Gastroesophageal sphincter (tissue), 4 donors: ENCODE results near the gene VPREB1. TPM values are rescaled to one million over a fixed set of nuclear protein-coding genes. Genes with fewer than 3 reads are reported as not detected.

Experiments
- ATAC-seq: fragments of 150-250 bp; one replicate; pipeline ENCODE4 v1.9.1; 2016; ENCODE audit warnings: mild to moderate bottlenecking, moderate library complexity
- H3K27ac ChIP-seq, 4 donors: fragments of 200-600 bp; sonication (generic) in 3 of 4; 1 replicate in 3 of 4; 2 replicates in 1 of 4; pipeline ENCODE4 v1.5.1; 2016 to 2019
- H3K27me3 ChIP-seq: fragments of 200-600 bp; sonication (generic); one replicate; pipeline ENCODE4 v1.5.1; 2019
- H3K36me3 ChIP-seq, 2 donors: fragments of 200-600 bp; sonication (generic); one replicate each; pipeline ENCODE4 v1.5.1; 2019; ENCODE audit warnings: control low read depth in 1 of 2
- H3K4me1 ChIP-seq, 3 donors: fragments of 200-600 bp; sonication (generic); 1 replicate in 2 of 3; 2 replicates in 1 of 3; pipeline ENCODE4 v1.5.1; 2016 to 2019; ENCODE audit warnings: control low read depth in 2 of 3
- H3K4me3 ChIP-seq, 2 donors: fragments of 200-600 bp; sonication (generic); one replicate each; pipeline ENCODE4 v1.5.1; 2019; ENCODE audit warnings: mild to moderate bottlenecking in 1 of 2, moderate library complexity in 1 of 2
- H3K9me3 ChIP-seq, 3 donors: fragments of 200-600 bp; sonication (generic); one replicate each; pipeline ENCODE4 v1.5.1; 2017 to 2019; ENCODE audit warnings: control low read depth in 2 of 3
- CTCF ChIP-seq, 4 experiments: fragments of 200-600 bp in 2 of 4; fragments of 450-650 bp in 2 of 4; sonication (generic) in 1 of 4; IDR thresholded peaks; one replicate each; pipeline ENCODE4 v1.5.1; 2017 to 2019; ENCODE audit warnings: antibody characterized with exemption in 4 of 4, mild to moderate bottlenecking in 2 of 4, moderate library complexity in 2 of 4
- EP300 ChIP-seq: sonication (generic); formaldehyde crosslinking; IDR thresholded peaks from one replicate; pipeline ENCODE4 v1.6.1; 2017; ENCODE audit warnings: antibody characterized with exemption, mild to moderate bottlenecking
- POLR2A ChIP-seq, 2 donors: fragments of 450-650 bp; IDR thresholded peaks; one replicate each; pipeline ENCODE4 v1.6.1; 2017; ENCODE audit warnings: antibody characterized with exemption in 2 of 2, mild to moderate bottlenecking in 2 of 2, moderate library complexity in 1 of 2
- POLR2AphosphoS5 ChIP-seq: sonication (generic); formaldehyde crosslinking; IDR thresholded peaks from one replicate; pipeline ENCODE4 v1.6.1; 2017; ENCODE audit warnings: antibody characterized with exemption
- WGBS, 2 donors: methylation state at CpG; one replicate each; pipeline ENCODE4 v1.1.5; 2018; ENCODE audit warnings: low coverage in 1 of 2; 5-methylcytosine and 5-hydroxymethylcytosine counted together
- total RNA-seq, 4 donors: library from RNA; depleted of rRNA; stranded (reverse); fragments of >200 nt; gene quantifications; one replicate each; pipeline ENCODE4 v1.1.0, GENCODE V29; 2016

The VPREB1 gene
- total RNA-seq, 4 donors from 2014 or later = not detected

- no peak overlapping the region for H3K4me3 ChIP-seq
- peaks cover 9% of the 10 kb centered on the region for H3K27me3 ChIP-seq
- no peak overlapping the region for H3K27ac ChIP-seq
- WGBS, 2 donors = 78 to 80% methylated on average over 4 to 6 of the region's 6 CpGs
- H3K36me3 ChIP-seq = no peaks in the 10 kb centered on the region
- ATAC-seq = no peak
- TF ChIP-seq POLR2AphosphoS5 (no peak), EP300 (no peak), POLR2A (IDR thresholded peaks at IDR 0.05) (no peak), CTCF (IDR thresholded peaks at IDR 0.05) (no peak)
- H3K4me1 ChIP-seq = no peaks in the 10 kb centered on the region
- no peaks in the 10 kb centered on the region for H3K9me3 ChIP-seq
Measured at GRCh38 chr22:22226448-22227187, 18.0 kb upstream of the VPREB1 start.

GRCh38 chr22:22228421-22228820 is 16.2 kb upstream of the VPREB1 start:
- Histone ChIP-seq H3K36me3 (no peaks in the 10 kb centered on the region), H3K27ac (no peak overlapping the region), H3K9me3 (no peaks in the 10 kb centered on the region), H3K4me1 (no peaks in the 10 kb centered on the region), H3K27me3 (peaks cover 17% of the 10 kb centered on the region), H3K4me3 (no peak overlapping the region)
- WGBS, 2 donors = 76 to 100% methylated on average over 2 to 6 of the region's 6 CpGs
- TF ChIP-seq POLR2AphosphoS5 (no peak), CTCF (IDR thresholded peaks at IDR 0.05) (no peak), EP300 (no peak), POLR2A (IDR thresholded peaks at IDR 0.05) (no peak)
- no peak for ATAC-seq

GRCh38 chr22:22228921-22229320 is 15.7 kb upstream of the VPREB1 start:
- Histone ChIP-seq H3K27ac (no peak overlapping the region), H3K27me3 (peaks cover 17% of the 10 kb centered on the region), H3K9me3 (no peaks in the 10 kb centered on the region), H3K4me3 (no peak overlapping the region), H3K4me1 (no peaks in the 10 kb centered on the region), H3K36me3 (no peaks in the 10 kb centered on the region)
- WGBS, 2 donors = 50 to 79% methylated on average over 3 to 8 of the region's 8 CpGs
- TF ChIP-seq POLR2AphosphoS5 = no peak
- no peak for TF ChIP-seq CTCF (IDR thresholded peaks at IDR 0.05)
- no peak for TF ChIP-seq EP300
- no peak for TF ChIP-seq POLR2A (IDR thresholded peaks at IDR 0.05)
- no peak for ATAC-seq

- WGBS, 2 donors = 71% methylated on average over 1 to 5 of the region's 6 CpGs
- Histone ChIP-seq H3K9me3 (no peaks in the 10 kb centered on the region), H3K27ac (no peak overlapping the region), H3K4me3 (no peak overlapping the region), H3K36me3 (no peaks in the 10 kb centered on the region), H3K4me1 (no peaks in the 10 kb centered on the region), H3K27me3 (peaks cover 17% of the 10 kb centered on the region)
- ATAC-seq = no peak
- TF ChIP-seq EP300 = no peak
- no peak for TF ChIP-seq POLR2A (IDR thresholded peaks at IDR 0.05)
- no peak for TF ChIP-seq CTCF (IDR thresholded peaks at IDR 0.05)
- no peak for TF ChIP-seq POLR2AphosphoS5
Measured at GRCh38 chr22:22229683-22230420, 14.7 kb upstream of the VPREB1 start.

- Histone ChIP-seq H3K36me3 (no peaks in the 10 kb centered on the region), H3K27ac (no peak overlapping the region), H3K9me3 (no peaks in the 10 kb centered on the region), H3K4me3 (no peak overlapping the region), H3K27me3 (peaks cover 23% of the 10 kb centered on the region), H3K4me1 (no peaks in the 10 kb centered on the region)
- ATAC-seq = no peak
- TF ChIP-seq POLR2AphosphoS5 = no peak
- no peak for TF ChIP-seq POLR2A (IDR thresholded peaks at IDR 0.05)
- no peak for TF ChIP-seq CTCF (IDR thresholded peaks at IDR 0.05)
- TF ChIP-seq EP300 = no peak
- 80% methylated on average over 1 of the region's 9 CpGs; no CpG with 5 or more reads in 1 of the 2 donors for WGBS, 2 donors
Measured at GRCh38 chr22:22230438-22230837, 14.1 kb upstream of the VPREB1 start.
